ENCODE measurements around the gene CARMIL1. TPM values are rescaled to one million over a fixed set of nuclear protein-coding genes. Genes with fewer than 3 reads are reported as not detected.
"Not testable (repeated sequence)": the region's sequence is repeated elsewhere in the genome, so short reads cannot be mapped to it uniquely, and the experiment has no call there.

Gene CARMIL1
- total and polyA plus RNA-seq, 7 experiments from 2014 or later, result 2.2 to 12.8 (median 9.3) TPM

GRCh38 chr6:25439368-25439767, 160.2 kb downstream of the CARMIL1 start:
- intact Hi-C loops (cut with micrococcal nuclease), result no loop called here
- Mint-ChIP-seq H3K27me3 (no peaks in the 10 kb centered on the region), H3K4me3 (no peak overlapping the region), H3K9me3 (peaks cover 0 to 1% (median 0%) of the 10 kb centered on the region in 11 donors), H3K36me3 (peaks cover 0 to 15% (median under 1%) of the 10 kb centered on the region in 5 donors), H3K4me1 (peaks cover 0 to 30% (median 8%) of the 10 kb centered on the region in 7 donors), H3K27ac (no peak overlapping the region)
- H3K27ac ChIP-seq (ENCODE audit: low read depth, low read length), result no peak overlapping the region
- peaks cover 0 to 27% of the 10 kb centered on the region in 2 donors for H3K4me1 ChIP-seq (ENCODE audit: control insufficient read depth in 2 of 2, insufficient read depth in 2 of 2, low read length in 2 of 2)
- no peaks in the 10 kb centered on the region for H3K9me3 ChIP-seq (ENCODE audit: control insufficient read depth in 2 of 3, low read length in 3 of 3)
- DNase-seq (no peak), ATAC-seq (no peak)
- no peaks in the 10 kb centered on the region for H3K36me3 ChIP-seq (ENCODE audit: control insufficient read depth in 2 of 3, insufficient read depth in 3 of 3, low read length in 3 of 3)
- no peaks in the 10 kb centered on the region for H3K27me3 ChIP-seq (ENCODE audit: control insufficient read depth in 2 of 2, insufficient read depth in 2 of 2, low read length in 2 of 2)
- ChIA-PET CTCF (interaction anchor here (1.5 kb wide), 1 partner anchor 34 kb away, joined by 4 read pairs; no protein-coding TSS in a partner anchor), POLR2A (interaction anchor here (0.7 to 4.1 kb wide), 5 partner anchors 23 to 906 kb away, joined by 3 to 31 read pairs (median 5); no protein-coding TSS in a partner anchor)
- H3K4me3 ChIP-seq (ENCODE audit: low read length), result no peak overlapping the region

GRCh38 chr6:25441663-25442270, 162.6 kb downstream of the CARMIL1 start:
- CTCF ChIA-PET, result interaction anchor here (0.6 to 2.4 kb wide), 8 partner anchors 27 to 163 kb away, joined by 3 to 9 read pairs (median 4); partner anchors contain the start of gene CARMIL1
- intact Hi-C loops (cut with micrococcal nuclease), result loop anchor here in 1 of 2 donors (1.0 to 2.0 kb wide), 3 partner anchors 17 to 71 kb away; no protein-coding TSS in a partner anchor

GRCh38 chr6:25442898-25443297, 163.7 kb downstream of the CARMIL1 start:
- ChIA-PET CTCF (interaction anchor here (0.7 to 2.4 kb wide), 3 partner anchors 10 to 164 kb away, joined by 4 to 9 read pairs (median 6); partner anchors contain the start of gene CARMIL1), POLR2A (interaction anchor here (0.8 to 4.1 kb wide), 3 partner anchors 38 to 507 kb away, joined by 3 to 31 read pairs (median 3); partner anchors contain the start of gene RIPOR2)
- Mint-ChIP-seq H3K36me3 (peaks cover 6 to 33% (median 32%) of the 10 kb centered on the region in 5 donors), H3K27me3 (no peaks in the 10 kb centered on the region), H3K4me3 (peak overlapping the region in 8 of 10 donors; percentile 14 to 72 (median 39)), H3K27ac (peak overlapping the region in 5 of 9 donors; percentile 20 to 95 (median 69)), H3K4me1 (peaks cover 13 to 48% (median 22%) of the 10 kb centered on the region in 7 donors), H3K9me3 (peaks cover 0 to 21% (median 7%) of the 10 kb centered on the region in 11 donors)
- ATAC-seq (no peak), DNase-seq (no peak)
- no peaks in the 10 kb centered on the region for H3K36me3 ChIP-seq (ENCODE audit: control insufficient read depth in 2 of 3, insufficient read depth in 3 of 3, low read length in 3 of 3)
- H3K9me3 ChIP-seq (ENCODE audit: control insufficient read depth in 2 of 3, low read length in 3 of 3), result no peaks in the 10 kb centered on the region
- H3K4me1 ChIP-seq (ENCODE audit: control insufficient read depth in 2 of 2, insufficient read depth in 2 of 2, low read length in 2 of 2), result peaks cover 0 to 31% of the 10 kb centered on the region in 2 donors
- no peak overlapping the region for H3K4me3 ChIP-seq (ENCODE audit: low read length)
- intact Hi-C loops (cut with micrococcal nuclease), result no loop called here
- H3K27me3 ChIP-seq (ENCODE audit: control insufficient read depth in 2 of 2, insufficient read depth in 2 of 2, low read length in 2 of 2), result no peaks in the 10 kb centered on the region
- no peak overlapping the region for H3K27ac ChIP-seq (ENCODE audit: low read depth, low read length)

More at GRCh38 chr6:25441663-25442270, 162.6 kb downstream of the CARMIL1 start:
- Mint-ChIP-seq H3K4me1 (peaks cover 6 to 37% (median 14%) of the 10 kb centered on the region in 7 donors), H3K9me3 (peaks cover 0 to 21% (median 7%) of the 10 kb centered on the region in 11 donors), H3K4me3 (peak overlapping the region in 7 of 10 donors; percentile 31 to 83 (median 49)), H3K27me3 (no peaks in the 10 kb centered on the region), H3K36me3 (peaks cover 6 to 25% (median 22%) of the 10 kb centered on the region in 5 donors), H3K27ac (peak overlapping the region in 4 of 9 donors; percentile 69 to 95 (median 86))
- Histone ChIP-seq H3K27me3 (ENCODE audit: control insufficient read depth in 2 of 2, insufficient read depth in 2 of 2, low read length in 2 of 2) (no peaks in the 10 kb centered on the region), H3K4me3 (ENCODE audit: low read length) (no peak overlapping the region), H3K9me3 (ENCODE audit: control insufficient read depth in 2 of 3, low read length in 3 of 3) (no peaks in the 10 kb centered on the region), H3K36me3 (ENCODE audit: control insufficient read depth in 2 of 3, insufficient read depth in 3 of 3, low read length in 3 of 3) (no peaks in the 10 kb centered on the region), H3K4me1 (ENCODE audit: control insufficient read depth in 2 of 2, insufficient read depth in 2 of 2, low read length in 2 of 2) (peaks cover 0 to 30% of the 10 kb centered on the region in 2 donors), H3K27ac (ENCODE audit: low read depth, low read length) (peak overlapping the region; percentile 70)
- POLR2A ChIA-PET, result interaction anchor here (0.6 to 4.1 kb wide), 11 partner anchors 9 to 615 kb away, joined by 3 to 31 read pairs (median 4); partner anchors contain the start of gene RIPOR2
- DNase-seq (peak in 7 of 9 donors; percentile 49 to 75 (median 64)), ATAC-seq (peak; percentile 84)

- Mint-ChIP-seq H3K36me3 (peaks cover 6 to 44% (median 38%) of the 10 kb centered on the region in 5 donors), H3K4me1 (peaks cover 13 to 55% (median 35%) of the 10 kb centered on the region in 7 donors), H3K9me3 (peaks cover 0 to 21% (median 9%) of the 10 kb centered on the region in 11 donors), H3K27ac (peak overlapping the region in 1 of 9 donors; percentile 18)
- H3K9me3 ChIP-seq (ENCODE audit: control insufficient read depth in 2 of 3, low read length in 3 of 3); H3K27me3 ChIP-seq (ENCODE audit: control insufficient read depth in 2 of 2, insufficient read depth in 2 of 2, low read length in 2 of 2); POLR2A ChIA-PET; H3K36me3 ChIP-seq (ENCODE audit: control insufficient read depth in 2 of 3, insufficient read depth in 3 of 3, low read length in 3 of 3); H3K27me3 Mint-ChIP-seq; ATAC-seq; DNase-seq; intact Hi-C loops (cut with micrococcal nuclease); CTCF ChIA-PET; H3K4me3 ChIP-seq (ENCODE audit: low read length); H3K4me3 Mint-ChIP-seq; H3K27ac ChIP-seq (ENCODE audit: low read depth, low read length): not testable (repeated sequence)
- peaks cover 0 to 31% of the 10 kb centered on the region in 2 donors for H3K4me1 ChIP-seq (ENCODE audit: control insufficient read depth in 2 of 2, insufficient read depth in 2 of 2, low read length in 2 of 2)
These were observed 165.3 kb downstream of the CARMIL1 start for GRCh38 chr6:25444521-25444920.

- H3K27me3 Mint-ChIP-seq, result no peaks in the 10 kb centered on the region
- Histone ChIP-seq H3K27me3 (ENCODE audit: control insufficient read depth in 2 of 2, insufficient read depth in 2 of 2, low read length in 2 of 2) (no peaks in the 10 kb centered on the region), H3K27ac (ENCODE audit: low read depth, low read length) (no peak overlapping the region), H3K9me3 (ENCODE audit: control insufficient read depth in 2 of 3, low read length in 3 of 3) (no peaks in the 10 kb centered on the region), H3K36me3 (ENCODE audit: control insufficient read depth in 2 of 3, insufficient read depth in 3 of 3, low read length in 3 of 3) (no peaks in the 10 kb centered on the region), H3K4me3 (ENCODE audit: low read length) (no peak overlapping the region), H3K4me1 (ENCODE audit: control insufficient read depth in 2 of 2, insufficient read depth in 2 of 2, low read length in 2 of 2) (peaks cover 0 to 15% of the 10 kb centered on the region in 2 donors)
- ChIA-PET POLR2A (interaction anchor here (0.8 to 1.1 kb wide), 2 partner anchors 9 to 11 kb away, joined by 3 to 5 read pairs; no protein-coding TSS in a partner anchor), CTCF (interaction anchor here (0.6 kb wide), 1 partner anchor 43 kb away, joined by 4 read pairs; no protein-coding TSS in a partner anchor)
- DNase-seq (no peak), ATAC-seq (peak; percentile 49)
- peaks cover 10 to 58% (median 45%) of the 10 kb centered on the region in 7 donors for H3K4me1 Mint-ChIP-seq
- intact Hi-C loops (cut with micrococcal nuclease), result no loop called here
- peaks cover 6 to 53% (median 42%) of the 10 kb centered on the region in 5 donors for H3K36me3 Mint-ChIP-seq
- H3K4me3 Mint-ChIP-seq, result peak overlapping the region in 1 of 10 donors; percentile 29
- peaks cover 0 to 21% (median 9%) of the 10 kb centered on the region in 11 donors for H3K9me3 Mint-ChIP-seq
- peak overlapping the region in 2 of 9 donors; percentile 38 to 43 for H3K27ac Mint-ChIP-seq
These were observed 167.8 kb downstream of the CARMIL1 start for GRCh38 chr6:25446830-25447569.

GRCh38 chr6:25447570-25447929, 168.4 kb downstream of the CARMIL1 start:
- POLR2A ChIA-PET, result interaction anchor here (1.1 kb wide), 1 partner anchor 11 kb away, joined by 3 read pairs; no protein-coding TSS in a partner anchor
- Mint-ChIP-seq H3K4me3 (peak overlapping the region in 3 of 10 donors; percentile 8 to 49 (median 24)), H3K27me3 (no peaks in the 10 kb centered on the region), H3K9me3 (peaks cover 0 to 21% (median 9%) of the 10 kb centered on the region in 11 donors), H3K4me1 (peaks cover 8 to 53% (median 39%) of the 10 kb centered on the region in 7 donors), H3K36me3 (peaks cover 6 to 53% (median 42%) of the 10 kb centered on the region in 5 donors), H3K27ac (peak overlapping the region in 2 of 9 donors; percentile 41 to 43)
- CTCF ChIA-PET, result no interaction called here
- intact Hi-C loops (cut with micrococcal nuclease), result no loop called here
- ATAC-seq (peak; percentile 86), DNase-seq (no peak)
- H3K4me3 ChIP-seq (ENCODE audit: low read length), result no peak overlapping the region
- H3K4me1 ChIP-seq (ENCODE audit: control insufficient read depth in 2 of 2, insufficient read depth in 2 of 2, low read length in 2 of 2), result peaks cover 0 to 10% of the 10 kb centered on the region in 2 donors
- H3K27me3 ChIP-seq (ENCODE audit: control insufficient read depth in 2 of 2, insufficient read depth in 2 of 2, low read length in 2 of 2), result no peaks in the 10 kb centered on the region
- H3K36me3 ChIP-seq (ENCODE audit: control insufficient read depth in 2 of 3, insufficient read depth in 3 of 3, low read length in 3 of 3), result no peaks in the 10 kb centered on the region
- no peaks in the 10 kb centered on the region for H3K9me3 ChIP-seq (ENCODE audit: control insufficient read depth in 2 of 3, low read length in 3 of 3)
- H3K27ac ChIP-seq (ENCODE audit: low read depth, low read length), result no peak overlapping the region

Measured in naive thymus-derived CD4-positive, alpha-beta T cell (primary cell).